Cardiac ventricle fibroblast (primary cell): ENCODE measurements around the gene RAB11FIP5. TPM values are rescaled to one million over a fixed set of nuclear protein-coding genes. Genes with fewer than 3 reads are reported as not detected.

Experiments
- total RNA-seq: library from RNA; depleted of rRNA; stranded (reverse); fragments of >200 nt; gene quantifications from 2 replicates; pipeline ENCODE4 v1.2.3, GENCODE V29; 2015

The RAB11FIP5 gene
- 32.6 and 36.6 TPM in 2 replicates for total RNA-seq

GRCh38 chr2:73112913-73113854 is at the start of gene RAB11FIP5:
TSS of gene RAB11FIP5 (minus strand) at chr2:73112948. CDS start at chr2:73112777, 171 bp downstream.

GRCh38 chr2:73071360-73072128 is 41.2 kb downstream of the RAB11FIP5 start, which contains the start of gene SFXN5:
TSS of gene SFXN5 (minus strand) at chr2:73071712. CDS start at chr2:73071705, 7 bp downstream.

Other genes with a start within 250 kb of the RAB11FIP5 start
- gene SPR, start 225.5 kb downstream of the RAB11FIP5 start, total RNA-seq: 18.3 and 21.0 TPM in 2 replicates
- gene EMX1, start 195.4 kb downstream of the RAB11FIP5 start, total RNA-seq: not detected in 2 replicates
- 10.3 and 15.6 TPM in 2 replicates for gene SFXN5, start 41.2 kb downstream of the RAB11FIP5 start, total RNA-seq
- gene NOTO, start 89.6 kb upstream of the RAB11FIP5 start, total RNA-seq: not detected in 2 replicates
- gene SMYD5, start 101.3 kb upstream of the RAB11FIP5 start, total RNA-seq: 13.5 and 17.2 TPM in 2 replicates
- 23.9 and 28.3 TPM in 2 replicates for gene PRADC1, start 120.3 kb upstream of the RAB11FIP5 start, total RNA-seq
- gene CCT7, start 121.4 kb upstream of the RAB11FIP5 start, total RNA-seq: 202 and 219 TPM in 2 replicates
- gene FBXO41, start 171.5 kb upstream of the RAB11FIP5 start, total RNA-seq: 1.7 and 2.4 TPM in 2 replicates
- gene EGR4, start 180.6 kb upstream of the RAB11FIP5 start, total RNA-seq: not detected in 2 replicates